Tibial nerve (tissue), 4 donors: ENCODE measurements around the gene ABCA13. TPM values are rescaled to one million over a fixed set of nuclear protein-coding genes. Genes with fewer than 3 reads are reported as not detected.

Experiments used
- DNase-seq, 2 donors: peaks; one replicate each; pipeline ENCODE4 v3.0.0-alpha.2; 2019; ENCODE audit warnings: low spot score in 2 of 2
- H3K27ac ChIP-seq, 4 donors: fragments of 200-600 bp; sonication (generic) in 3 of 4; one replicate each; pipeline ENCODE4 v1.5.1; 2017 to 2019; ENCODE audit warnings: mild to moderate bottlenecking in 1 of 4
- H3K27me3 ChIP-seq, 2 donors: fragments of 200-600 bp; sonication (generic) in 1 of 2; one replicate each; pipeline versions ENCODE4 v1.5.1 to v1.6.0; 2017 to 2019
- H3K36me3 ChIP-seq, 3 donors: fragments of 200-600 bp; sonication (generic); one replicate each; pipeline ENCODE4 v1.5.1; 2018 to 2019
- H3K4me1 ChIP-seq, 4 donors: fragments of 200-600 bp; sonication (generic) in 3 of 4; one replicate each; pipeline ENCODE4 v1.5.1; 2017 to 2019
- H3K4me3 ChIP-seq, 4 donors: fragments of 200-600 bp; sonication (generic) in 3 of 4; one replicate each; pipeline ENCODE4 v1.5.1; 2017 to 2019; ENCODE audit warnings: mild to moderate bottlenecking in 1 of 4, moderate library complexity in 1 of 4
- H3K9me3 ChIP-seq, 4 donors: fragments of 200-600 bp; sonication (generic) in 3 of 4; one replicate each; pipeline ENCODE4 v1.5.1; 2017 to 2019
- CTCF ChIP-seq, 5 experiments: fragments of 200-600 bp in 3 of 5; fragments of 450-650 bp in 2 of 5; sonication (generic) in 3 of 5; IDR thresholded peaks; one replicate each; pipeline ENCODE4 v1.5.1; 2016 to 2019; ENCODE audit warnings: antibody characterized with exemption in 5 of 5, mild to moderate bottlenecking in 3 of 5, moderate library complexity in 2 of 5
- EP300 ChIP-seq, 2 donors: sonication (generic); formaldehyde crosslinking; IDR thresholded peaks; one replicate each; pipeline ENCODE4 v1.6.1; 2017; ENCODE audit warnings: antibody characterized with exemption in 2 of 2, mild to moderate bottlenecking in 1 of 2
- POLR2A ChIP-seq, 2 donors: fragments of 450-650 bp; IDR thresholded peaks; one replicate each; pipeline ENCODE4 v1.6.1; 2017; ENCODE audit warnings: antibody characterized with exemption in 2 of 2, mild to moderate bottlenecking in 2 of 2, moderate library complexity in 2 of 2
- WGBS, 2 donors: methylation state at CpG; one replicate each; pipeline ENCODE4 v1.1.5; 2018; 5-methylcytosine and 5-hydroxymethylcytosine counted together
- total RNA-seq, 4 donors: library from RNA; depleted of rRNA; stranded (reverse); fragments of >200 nt; gene quantifications; one replicate each; pipeline ENCODE4 v1.1.0, GENCODE V29; 2016

Gene ABCA13
- total RNA-seq, 4 donors from 2014 or later, result 0.90 to 4.6 (median 3.6) TPM

DNA sequence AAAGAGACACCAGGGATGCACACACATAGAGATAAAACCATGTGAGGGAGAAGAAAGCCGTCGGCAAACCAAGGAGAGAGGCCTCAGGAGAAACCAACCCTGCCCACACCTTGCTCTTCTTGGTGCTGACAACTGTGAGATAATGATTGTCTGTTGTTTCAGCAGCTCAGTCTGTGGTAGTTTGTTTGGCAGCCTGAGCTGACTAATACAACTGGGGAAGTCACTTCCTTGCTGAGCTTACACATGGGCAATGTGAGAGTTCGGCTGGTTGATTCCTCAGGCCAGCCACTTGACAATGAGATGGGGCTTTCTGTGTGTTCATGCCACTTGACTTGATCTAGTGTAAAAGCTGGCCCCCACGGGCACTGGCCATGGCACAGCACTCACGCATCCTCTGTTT is 271.8 kb downstream of the ABCA13 start:
- 85 to 91% methylated on average over 5 of the region's 5 CpGs for WGBS, 2 donors

DNA sequence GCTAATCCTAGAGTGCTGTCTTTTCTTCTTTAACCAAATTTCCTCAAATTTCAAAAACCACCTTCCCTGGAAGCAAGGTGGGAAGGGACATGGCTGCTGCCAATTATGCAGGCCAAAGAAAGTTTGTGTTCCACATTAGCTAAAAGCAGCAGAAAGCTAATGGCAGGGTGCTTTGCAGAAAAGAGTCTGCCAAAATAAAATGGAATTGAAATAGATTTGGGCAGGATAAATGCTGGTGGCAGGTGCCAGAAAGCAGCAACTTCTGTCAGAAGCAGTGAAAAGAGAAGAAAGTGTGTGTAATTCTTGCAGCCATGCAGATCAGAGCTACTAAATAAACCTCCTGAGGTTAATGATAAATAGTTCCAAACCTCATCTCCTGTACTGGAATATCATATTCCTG is 275.5 kb downstream of the ABCA13 start:
- H3K9me3 ChIP-seq, result peaks cover 0 to 5% (median 0%) of the 10 kb centered on the region in 4 donors
- DNase-seq, result no peak
- TF ChIP-seq CTCF (IDR thresholded peaks at IDR 0.05) (no peak), POLR2A (IDR thresholded peaks at IDR 0.05) (no peak), EP300 (IDR thresholded peaks at IDR 0.05) (no peak)
- H3K36me3 ChIP-seq, result no peaks in the 10 kb centered on the region
- H3K4me1 ChIP-seq, result no peaks in the 10 kb centered on the region
- no peak overlapping the region for H3K4me3 ChIP-seq
- H3K27ac ChIP-seq, result no peak overlapping the region
- no peaks in the 10 kb centered on the region for H3K27me3 ChIP-seq

More for the DNA sequence above, 271.8 kb downstream of the ABCA13 start:
- peaks cover 0 to 2% of the 10 kb centered on the region in 2 donors for H3K27me3 ChIP-seq
- no peak overlapping the region for H3K4me3 ChIP-seq
- H3K36me3 ChIP-seq, result no peaks in the 10 kb centered on the region
- no peak overlapping the region for H3K27ac ChIP-seq
- H3K4me1 ChIP-seq, result no peaks in the 10 kb centered on the region
- TF ChIP-seq POLR2A (IDR thresholded peaks at IDR 0.05) (no peak), EP300 (IDR thresholded peaks at IDR 0.05) (no peak), CTCF (IDR thresholded peaks at IDR 0.05) (no peak)
- DNase-seq, result no peak
- H3K9me3 ChIP-seq, result peaks cover 0 to 5% (median 0%) of the 10 kb centered on the region in 4 donors

DNA sequence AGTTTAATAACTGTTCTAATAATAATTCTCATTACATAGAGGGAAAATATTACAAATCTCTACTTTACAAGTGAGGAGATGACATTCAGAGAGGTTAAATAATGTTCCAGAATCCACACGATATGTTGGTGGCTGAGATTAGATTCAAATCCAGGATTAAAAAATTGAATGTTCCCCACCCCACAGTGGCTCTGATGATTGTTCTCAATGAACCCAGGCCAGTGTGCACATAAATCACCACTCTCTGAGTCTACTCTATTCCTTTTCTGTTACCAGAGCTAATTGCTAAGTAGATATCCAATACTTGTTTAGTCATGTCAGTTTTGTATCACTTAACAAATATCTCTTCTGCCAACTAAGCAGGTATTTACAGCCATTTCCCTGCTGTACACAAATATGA is 281.0 kb downstream of the ABCA13 start:
- TF ChIP-seq EP300 (IDR thresholded peaks at IDR 0.05) (no peak), CTCF (IDR thresholded peaks at IDR 0.05) (no peak), POLR2A (IDR thresholded peaks at IDR 0.05) (no peak)

DNA sequence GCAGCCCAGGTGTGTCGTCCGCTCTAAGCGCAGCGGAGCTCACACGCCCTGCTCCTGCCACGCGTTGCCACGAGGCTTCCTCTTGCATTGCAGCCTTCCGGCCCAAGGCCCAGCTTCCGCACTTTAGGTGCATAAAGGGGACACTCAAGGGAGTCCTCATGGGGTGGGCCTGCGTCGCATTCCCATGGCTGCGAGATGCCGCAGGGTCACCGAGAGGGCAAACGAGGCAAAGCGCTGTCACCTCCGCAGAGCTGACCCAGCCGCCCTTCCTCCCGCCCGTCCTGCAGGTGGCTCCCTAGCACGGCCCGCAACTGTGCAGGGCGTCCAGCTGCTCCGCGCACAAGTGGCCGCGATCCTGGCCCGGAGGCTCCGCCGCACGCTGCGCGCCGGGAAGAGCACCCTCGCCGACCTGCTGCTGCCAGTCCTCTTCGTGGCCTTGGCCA is 283.5 kb downstream of the ABCA13 start:
- Histone ChIP-seq H3K9me3 (peaks cover 0 to 4% (median 0%) of the 10 kb centered on the region in 4 donors), H3K4me3 (no peak overlapping the region), H3K36me3 (no peaks in the 10 kb centered on the region), H3K27ac (no peak overlapping the region), H3K27me3 (no peaks in the 10 kb centered on the region), H3K4me1 (no peaks in the 10 kb centered on the region)
- WGBS, 2 donors, result 95 to 96% methylated on average over 33 to 38 of the region's 38 CpGs
- TF ChIP-seq CTCF (IDR thresholded peaks at IDR 0.05) (no peak), POLR2A (IDR thresholded peaks at IDR 0.05) (no peak), EP300 (IDR thresholded peaks at IDR 0.05) (no peak)
- no peak for DNase-seq

More for the DNA sequence above, 281.0 kb downstream of the ABCA13 start:
- no peaks in the 10 kb centered on the region for H3K4me1 ChIP-seq
- DNase-seq, result no peak
- no peak overlapping the region for H3K27ac ChIP-seq
- H3K9me3 ChIP-seq, result peaks cover 0 to 4% (median 0%) of the 10 kb centered on the region in 4 donors
- no peaks in the 10 kb centered on the region for H3K36me3 ChIP-seq
- 28 to 33% methylated on average over 1 of the region's 1 CpG for WGBS, 2 donors
- no peak overlapping the region for H3K4me3 ChIP-seq
- no peaks in the 10 kb centered on the region for H3K27me3 ChIP-seq

GRCh38 chr7:48455363-48455762 is 284.1 kb downstream of the ABCA13 start:
- Histone ChIP-seq H3K4me1 (no peaks in the 10 kb centered on the region), H3K4me3 (no peak overlapping the region), H3K36me3 (no peaks in the 10 kb centered on the region), H3K9me3 (peaks cover 0 to 4% (median 0%) of the 10 kb centered on the region in 4 donors), H3K27ac (no peak overlapping the region), H3K27me3 (no peaks in the 10 kb centered on the region)
- TF ChIP-seq CTCF (IDR thresholded peaks at IDR 0.05), result no peak
- no peak for TF ChIP-seq EP300 (IDR thresholded peaks at IDR 0.05)
- TF ChIP-seq POLR2A (IDR thresholded peaks at IDR 0.05), result no peak
- DNase-seq, result no peak
- 92 to 94% methylated on average over 17 of the region's 17 CpGs for WGBS, 2 donors
